Memory B cell (primary cell): ENCODE results near the gene CDHR5.

Experiments used
- ATAC-seq: fragments of 150-1000 bp; cut with Tn5 transposase; 2 replicates; pipeline ENCODE4 v1.10.0; 2021; ENCODE audit warnings: low read depth, mild to moderate bottlenecking, moderate library complexity
- DNase-seq, 2 donors: peaks; one replicate each; pipeline ENCODE4 v3.0.0; 2022; ENCODE audit warnings: low spot score in 2 of 2
- H3K27ac Mint-ChIP-seq: one replicate; pipeline ENCODE4 v1.8.0; 2022; ENCODE audit warnings: mild to moderate bottlenecking, moderate library complexity, mixed read lengths
- H3K27me3 Mint-ChIP-seq: one replicate; pipeline ENCODE4 v1.8.0; 2022; ENCODE audit warnings: mixed read lengths
- H3K36me3 Mint-ChIP-seq: one replicate; pipeline ENCODE4 v1.8.0; 2022; ENCODE audit warnings: mild to moderate bottlenecking, mixed read lengths
- H3K4me1 Mint-ChIP-seq: one replicate; pipeline ENCODE4 v1.8.0; 2022; ENCODE audit warnings: mixed read lengths
- H3K4me3 Mint-ChIP-seq: one replicate; pipeline ENCODE4 v1.8.0; 2022; ENCODE audit warnings: mild to moderate bottlenecking, moderate library complexity, mixed read lengths
- H3K9me3 Mint-ChIP-seq: one replicate; pipeline ENCODE4 v1.8.0; 2022; ENCODE audit warnings: mixed read lengths

Gene CDHR5

DNA sequence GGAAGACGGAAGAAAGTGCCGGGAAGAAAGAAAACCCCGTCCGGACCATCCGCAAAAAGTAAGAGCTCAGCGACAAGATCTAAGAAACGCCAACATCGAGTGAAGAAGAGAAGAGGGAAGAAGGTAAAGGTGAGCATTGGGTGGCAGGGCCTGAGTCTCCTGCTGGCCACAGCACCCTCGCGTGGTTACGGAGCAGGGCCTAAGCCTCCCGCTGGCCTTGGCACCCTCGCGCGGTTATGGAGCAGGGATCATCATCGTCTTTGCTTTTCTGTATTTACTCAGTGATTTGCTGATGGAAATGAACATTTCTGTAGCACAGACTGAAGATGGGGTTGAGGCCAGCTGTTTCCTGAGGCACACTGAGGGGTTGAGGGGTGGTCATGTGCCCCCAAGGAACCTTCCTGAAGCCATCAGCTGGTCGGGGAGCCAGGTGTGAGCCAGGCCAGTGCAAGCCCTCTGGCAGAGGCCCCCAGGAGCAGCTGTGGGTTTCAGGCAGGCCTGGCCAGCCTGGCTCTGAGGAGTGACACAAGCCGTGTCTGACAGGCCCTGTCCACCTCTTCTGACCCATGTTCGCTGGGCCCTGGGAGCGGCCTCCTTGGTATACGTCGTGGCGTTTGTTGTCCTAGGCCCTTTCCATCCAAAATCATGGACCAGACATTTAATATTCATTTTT is 23.0 kb downstream of the CDHR5 start:
- Mint-ChIP-seq H3K9me3 (no peaks in the 10 kb centered on the region), H3K4me1 (no peaks in the 10 kb centered on the region), H3K4me3 (no peak overlapping the region), H3K27me3 (no peaks in the 10 kb centered on the region), H3K36me3 (peaks cover 25% of the 10 kb centered on the region), H3K27ac (no peak overlapping the region)
- ATAC-seq: no peak
- no peak for DNase-seq

DNA sequence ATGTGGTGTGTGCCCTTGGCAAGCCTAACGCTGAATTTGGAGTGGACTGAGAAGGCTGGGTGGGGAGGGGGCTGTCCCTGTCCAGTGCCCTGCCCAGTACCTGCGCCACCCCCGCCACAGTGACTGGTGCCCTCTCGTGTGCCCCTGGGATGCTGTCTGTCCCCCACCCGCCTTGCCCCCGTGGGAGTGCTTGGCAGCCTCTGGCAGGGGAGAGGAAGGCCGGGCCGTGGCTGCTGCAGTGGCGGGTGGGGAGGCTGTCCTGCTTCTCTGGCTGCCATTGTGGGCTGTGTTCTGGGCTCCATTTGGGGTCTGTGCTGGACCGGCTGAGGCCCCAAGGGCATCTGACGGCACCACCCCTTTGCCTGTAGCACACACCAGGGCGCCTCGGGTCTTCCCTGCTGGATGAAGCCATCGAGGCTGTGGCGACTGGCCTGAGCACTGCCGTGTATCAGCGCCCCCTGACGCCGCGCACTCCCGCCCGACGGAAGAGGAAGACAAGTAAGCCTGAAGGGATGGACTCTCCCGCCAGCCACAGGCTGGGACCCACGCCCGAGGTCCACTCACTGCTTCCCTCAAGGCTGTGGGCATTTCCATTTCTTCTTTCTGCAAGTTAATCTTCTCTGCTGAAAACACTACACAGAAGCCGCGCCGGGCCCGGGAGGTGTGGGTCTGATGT is 26.6 kb downstream of the CDHR5 start:
- DNase-seq (no peak), ATAC-seq (no peak)
- Mint-ChIP-seq H3K27ac (no peak overlapping the region), H3K4me1 (no peaks in the 10 kb centered on the region), H3K27me3 (no peaks in the 10 kb centered on the region), H3K9me3 (no peaks in the 10 kb centered on the region), H3K4me3 (no peak overlapping the region), H3K36me3 (peaks cover 20% of the 10 kb centered on the region)

DNA sequence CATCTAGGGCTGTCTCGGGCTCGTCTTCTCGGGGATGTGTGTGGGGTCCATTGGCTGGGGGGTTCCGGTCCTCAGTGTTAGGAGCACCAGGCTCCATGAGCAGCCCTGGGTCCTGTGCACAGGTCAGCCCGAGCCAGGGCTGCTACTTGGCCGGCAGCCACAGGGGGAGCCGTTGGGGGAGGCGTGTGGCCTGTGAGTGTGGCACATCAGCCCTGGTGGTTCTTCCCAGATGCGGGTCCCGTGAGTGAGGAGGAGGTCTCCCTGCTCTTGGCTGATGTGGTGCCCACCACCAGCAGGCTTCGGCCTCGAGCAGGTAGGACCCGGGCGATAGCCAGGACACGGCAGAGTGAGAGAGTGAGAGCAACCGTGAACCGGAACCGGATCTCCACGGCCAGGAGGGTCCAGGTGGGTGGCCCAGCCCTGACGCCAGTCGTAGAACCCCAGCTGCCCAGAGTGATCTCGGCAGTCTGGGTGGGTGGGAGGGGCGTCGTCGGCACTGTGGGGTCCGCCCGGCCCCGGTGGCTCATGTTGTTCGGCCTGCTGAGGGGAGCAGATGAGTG is 27.5 kb downstream of the CDHR5 start:
- no peaks in the 10 kb centered on the region for H3K4me1 Mint-ChIP-seq
- no peak for DNase-seq
- no peaks in the 10 kb centered on the region for H3K9me3 Mint-ChIP-seq
- no peaks in the 10 kb centered on the region for H3K27me3 Mint-ChIP-seq
- no peak overlapping the region for H3K27ac Mint-ChIP-seq
- no peak overlapping the region for H3K4me3 Mint-ChIP-seq
- ATAC-seq: no peak
- H3K36me3 Mint-ChIP-seq: peaks cover 27% of the 10 kb centered on the region

DNA sequence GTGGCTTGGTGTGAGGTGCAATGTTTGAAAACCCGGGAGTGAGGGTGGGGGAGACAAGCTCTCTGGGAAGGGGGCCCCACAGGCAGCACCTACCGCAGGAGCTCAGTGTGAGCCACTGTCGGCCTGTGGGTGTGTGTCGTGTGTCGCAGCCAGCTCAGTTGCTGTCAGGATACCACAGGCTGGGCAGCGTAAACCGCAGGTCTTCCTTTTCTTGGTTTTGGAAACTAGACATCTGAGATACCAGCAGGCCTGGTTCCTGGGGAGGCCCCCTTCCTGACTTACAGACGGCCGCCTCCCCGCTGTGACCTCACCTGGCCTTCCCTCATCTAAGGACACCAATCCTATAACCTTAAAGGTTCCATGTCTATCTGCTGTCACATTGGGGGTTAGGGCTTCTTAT is 28.4 kb downstream of the CDHR5 start:
- Mint-ChIP-seq H3K4me1 (no peaks in the 10 kb centered on the region), H3K4me3 (no peak overlapping the region), H3K27ac (no peak overlapping the region), H3K9me3 (no peaks in the 10 kb centered on the region), H3K27me3 (no peaks in the 10 kb centered on the region), H3K36me3 (peaks cover 22% of the 10 kb centered on the region)
- DNase-seq (no peak), ATAC-seq (no peak)

GRCh38 chr11:595400-595799 is 29.4 kb downstream of the CDHR5 start:
- ATAC-seq (no peak), DNase-seq (no peak)
- no peaks in the 10 kb centered on the region for H3K4me1 Mint-ChIP-seq
- no peaks in the 10 kb centered on the region for H3K9me3 Mint-ChIP-seq
- H3K4me3 Mint-ChIP-seq: no peak overlapping the region
- no peaks in the 10 kb centered on the region for H3K27me3 Mint-ChIP-seq
- peaks cover 22% of the 10 kb centered on the region for H3K36me3 Mint-ChIP-seq
- no peak overlapping the region for H3K27ac Mint-ChIP-seq

DNA sequence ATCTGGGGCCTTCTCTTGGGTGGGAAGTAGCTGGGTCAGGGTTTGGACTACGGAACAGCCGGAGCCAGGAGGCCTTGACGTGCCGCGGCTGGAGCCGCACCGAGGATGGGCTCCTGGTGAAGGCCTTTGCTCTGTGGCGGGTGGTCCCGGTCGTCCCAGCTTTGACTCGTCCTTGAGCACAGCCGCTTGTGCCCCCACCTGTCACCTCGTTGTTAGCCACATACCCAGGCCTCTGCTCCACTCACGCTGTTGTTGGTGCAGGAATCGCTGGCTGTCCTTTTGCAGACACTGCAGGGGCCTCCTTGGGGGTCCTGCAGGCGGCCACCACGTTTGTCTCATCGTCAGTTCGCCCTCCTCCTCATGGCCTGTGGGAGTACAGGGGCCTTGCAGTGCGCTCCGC is 31.4 kb downstream of the CDHR5 start:
- peaks cover 28% of the 10 kb centered on the region for H3K36me3 Mint-ChIP-seq
- ATAC-seq (no peak), DNase-seq (no peak)
- no peaks in the 10 kb centered on the region for H3K9me3 Mint-ChIP-seq
- no peak overlapping the region for H3K27ac Mint-ChIP-seq
- H3K27me3 Mint-ChIP-seq: no peaks in the 10 kb centered on the region
- H3K4me1 Mint-ChIP-seq: no peaks in the 10 kb centered on the region
- no peak overlapping the region for H3K4me3 Mint-ChIP-seq

DNA sequence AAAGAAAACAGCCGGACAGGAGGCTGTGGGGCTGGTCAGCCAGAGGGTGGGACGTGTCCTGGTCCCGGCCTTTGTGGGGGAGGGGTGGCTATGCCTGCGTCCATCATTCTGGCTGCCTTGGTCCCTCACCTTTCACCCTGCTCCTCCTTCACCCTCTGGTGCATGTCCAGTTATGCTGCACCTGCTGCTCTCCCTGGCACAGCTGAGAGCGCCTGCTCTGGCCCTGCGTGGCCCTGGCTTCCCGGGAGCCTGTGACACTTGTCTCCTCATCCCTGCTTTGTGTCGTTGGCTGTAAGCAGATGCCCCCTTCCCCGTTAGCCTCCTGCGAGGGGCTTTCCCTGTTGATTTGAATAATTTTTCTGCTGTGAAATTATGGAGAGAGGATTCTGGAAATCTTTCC is 31.8 kb downstream of the CDHR5 start:
- Mint-ChIP-seq H3K36me3 (peaks cover 31% of the 10 kb centered on the region), H3K9me3 (no peaks in the 10 kb centered on the region), H3K27ac (no peak overlapping the region), H3K4me3 (no peak overlapping the region), H3K27me3 (no peaks in the 10 kb centered on the region), H3K4me1 (no peaks in the 10 kb centered on the region)
- DNase-seq: no peak
- no peak for ATAC-seq

- Mint-ChIP-seq H3K27ac (no peak overlapping the region), H3K27me3 (no peaks in the 10 kb centered on the region), H3K36me3 (peaks cover 32% of the 10 kb centered on the region), H3K4me3 (no peak overlapping the region), H3K4me1 (no peaks in the 10 kb centered on the region), H3K9me3 (no peaks in the 10 kb centered on the region)
- ATAC-seq (no peak), DNase-seq (no peak)
Observed at GRCh38 chr11:592501-592900, 32.3 kb downstream of the CDHR5 start.

- no peak overlapping the region for H3K4me3 Mint-ChIP-seq
- ATAC-seq (no peak), DNase-seq (no peak)
- no peak overlapping the region for H3K27ac Mint-ChIP-seq
- no peaks in the 10 kb centered on the region for H3K4me1 Mint-ChIP-seq
- no peaks in the 10 kb centered on the region for H3K27me3 Mint-ChIP-seq
- peaks cover 34% of the 10 kb centered on the region for H3K36me3 Mint-ChIP-seq
- H3K9me3 Mint-ChIP-seq: no peaks in the 10 kb centered on the region
Observed at GRCh38 chr11:590997-591396, 33.8 kb downstream of the CDHR5 start.

DNA sequence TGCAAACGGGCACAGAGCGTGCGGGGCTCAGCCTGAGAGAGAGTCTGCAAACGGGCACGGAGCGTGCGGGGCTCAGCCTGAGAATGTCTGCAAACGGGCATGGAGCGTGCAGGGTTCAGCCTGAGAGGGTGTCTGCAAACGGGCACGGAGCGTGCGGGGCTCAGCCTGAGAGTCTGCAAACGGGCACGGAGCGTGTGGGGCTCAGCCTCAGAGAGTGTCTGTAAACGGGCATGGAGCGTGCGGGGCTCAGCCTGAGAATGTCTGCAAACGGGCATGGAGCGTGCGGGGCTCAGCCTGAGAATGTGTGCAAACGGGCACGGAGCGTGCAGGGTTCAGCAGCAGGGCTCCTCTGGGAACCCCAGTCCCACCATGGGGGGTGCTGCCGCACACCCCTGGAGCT is 35.0 kb downstream of the CDHR5 start:
- Mint-ChIP-seq H3K36me3 (peaks cover 35% of the 10 kb centered on the region), H3K27ac (no peak overlapping the region), H3K4me3 (no peak overlapping the region), H3K4me1 (no peaks in the 10 kb centered on the region), H3K27me3 (no peaks in the 10 kb centered on the region), H3K9me3 (no peaks in the 10 kb centered on the region)
- ATAC-seq: no peak
- no peak for DNase-seq

- Mint-ChIP-seq H3K9me3 (no peaks in the 10 kb centered on the region), H3K4me3 (no peak overlapping the region), H3K36me3 (peaks cover 29% of the 10 kb centered on the region), H3K4me1 (no peaks in the 10 kb centered on the region), H3K27ac (no peak overlapping the region), H3K27me3 (no peaks in the 10 kb centered on the region)
- ATAC-seq (no peak), DNase-seq (no peak)
Observed at GRCh38 chr11:587978-588380, 36.8 kb downstream of the CDHR5 start.

DNA sequence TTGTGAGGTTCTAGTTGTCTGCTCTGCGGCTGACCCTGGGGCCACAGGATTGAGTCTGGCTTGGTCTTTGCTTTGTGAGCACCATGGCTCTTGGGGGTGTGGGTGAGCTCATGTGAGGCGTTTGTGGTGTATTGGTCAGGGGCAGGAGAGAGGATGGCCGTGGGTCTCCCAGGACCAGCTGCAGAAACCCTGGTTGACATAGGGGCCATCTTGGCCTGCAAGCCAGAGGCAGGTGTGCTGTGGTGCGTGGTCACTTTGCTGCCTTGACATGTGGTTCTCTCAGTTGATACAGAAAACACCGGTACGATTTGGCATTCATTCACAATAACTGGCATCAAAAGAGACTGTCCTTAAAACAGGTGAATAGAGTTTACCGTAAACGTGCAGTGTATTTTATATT is 37.2 kb downstream of the CDHR5 start:
- Mint-ChIP-seq H3K9me3 (no peaks in the 10 kb centered on the region), H3K27ac (no peak overlapping the region), H3K4me3 (no peak overlapping the region), H3K36me3 (peaks cover 28% of the 10 kb centered on the region), H3K27me3 (no peaks in the 10 kb centered on the region), H3K4me1 (no peaks in the 10 kb centered on the region)
- ATAC-seq (no peak), DNase-seq (no peak)

- ATAC-seq (no peak), DNase-seq (no peak)
- Mint-ChIP-seq H3K27me3 (no peaks in the 10 kb centered on the region), H3K36me3 (peaks cover 27% of the 10 kb centered on the region), H3K27ac (no peak overlapping the region), H3K4me1 (no peaks in the 10 kb centered on the region), H3K4me3 (no peak overlapping the region), H3K9me3 (no peaks in the 10 kb centered on the region)
Observed at GRCh38 chr11:586376-587316, 38.1 kb downstream of the CDHR5 start.

DNA sequence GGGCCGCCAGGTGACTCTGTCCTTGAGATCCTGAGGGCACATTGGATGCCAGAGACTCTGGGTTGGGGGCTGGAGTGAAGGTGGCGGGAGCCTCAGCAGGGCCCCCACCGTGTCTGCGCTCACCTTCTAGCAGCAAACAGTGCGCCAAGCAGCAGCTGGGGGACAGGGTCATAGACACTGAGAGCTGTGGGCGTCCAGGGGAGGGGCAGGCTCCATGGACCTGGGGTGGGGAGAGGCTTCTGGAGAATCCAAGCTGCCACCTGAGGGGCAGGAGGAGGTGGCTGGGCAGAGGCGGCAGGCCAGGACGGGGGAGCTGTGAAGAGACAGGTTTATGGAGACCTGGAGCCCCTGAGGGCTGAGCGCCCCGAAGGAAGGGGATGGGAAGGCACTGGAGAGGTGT is 40.5 kb downstream of the CDHR5 start:
- Mint-ChIP-seq H3K4me3 (no peak overlapping the region), H3K27me3 (no peaks in the 10 kb centered on the region), H3K36me3 (peaks cover 25% of the 10 kb centered on the region), H3K4me1 (peaks cover 9% of the 10 kb centered on the region), H3K27ac (no peak overlapping the region), H3K9me3 (no peaks in the 10 kb centered on the region)
- ATAC-seq (no peak), DNase-seq (no peak)
